ENCODE data around the gene C10orf90. TPM values are rescaled to one million over a fixed set of nuclear protein-coding genes. Genes with fewer than 3 reads are reported as not detected.

Gene C10orf90
- polyA plus RNA-seq, 3 donors: not detected

DNA sequence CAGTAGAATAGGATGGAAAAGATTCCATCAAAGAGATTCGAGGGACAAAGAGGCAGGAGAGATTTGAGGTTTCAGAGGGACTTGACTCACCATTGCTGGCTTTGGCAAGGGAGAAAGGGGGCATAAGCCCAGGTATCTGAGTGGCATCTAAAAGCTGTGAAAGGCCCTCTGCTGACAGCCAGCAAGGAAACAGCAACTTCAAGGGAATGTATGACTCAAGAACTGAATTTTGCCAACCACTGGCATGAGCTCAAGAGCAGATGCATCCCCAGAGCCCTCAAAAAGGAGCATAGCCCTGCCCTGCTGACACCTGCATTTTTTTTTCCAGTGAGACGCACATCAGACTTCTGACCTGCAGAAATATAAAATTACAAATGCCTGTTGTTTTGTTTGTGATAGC, 262.7 kb downstream of the C10orf90 start:
- no peak overlapping the region for H3K27ac ChIP-seq (ENCODE audit: low read depth in 1 of 2, low read length in 2 of 2)
- no peak for DNase-seq
- no peaks in the 10 kb centered on the region for H3K4me1 ChIP-seq (ENCODE audit: control insufficient read depth in 1 of 2, insufficient read depth in 2 of 2, low read length in 2 of 2)
- H3K9ac ChIP-seq (ENCODE audit: insufficient read depth, low read length, poor library complexity, severe bottlenecking): no peak overlapping the region
- no peaks in the 10 kb centered on the region for H3K4me1 Mint-ChIP-seq
- H3K9me3 ChIP-seq (replicated peaks in 1 of 2; ENCODE audit: control insufficient read depth in 1 of 2, insufficient read depth in 1 of 2, low read length in 2 of 2): no peaks in the 10 kb centered on the region
- no peak overlapping the region for H2AFZ ChIP-seq (ENCODE audit: insufficient read depth, low read depth, low read length, poor library complexity, severe bottlenecking)
- intact Hi-C loops (cut with micrococcal nuclease): no loop called here
- 75% methylated on average over 1 of the region's 2 CpGs for WGBS (ENCODE audit: insufficient coverage)
- H3K4me2 ChIP-seq (replicated peaks; ENCODE audit: extremely low read depth, low read length, poor library complexity, severe bottlenecking): no peak overlapping the region
- no peaks in the 10 kb centered on the region for H3K36me3 Mint-ChIP-seq
- H3K27me3 ChIP-seq (ENCODE audit: control insufficient read depth in 2 of 2, insufficient read depth in 2 of 2, low read length in 2 of 2): no peaks in the 10 kb centered on the region
- H3K27me3 Mint-ChIP-seq (ENCODE audit: low read depth in 3 of 3): peaks cover 2 to 8% (median 5%) of the 10 kb centered on the region in 3 donors
- no peak overlapping the region for H3K27ac Mint-ChIP-seq
- no peak overlapping the region for H3K4me3 ChIP-seq (replicated peaks in 1 of 3; ENCODE audit: low read depth in 2 of 3, low read length in 3 of 3)
- peaks cover 0 to 7% (median 1%) of the 10 kb centered on the region in 7 donors for H3K9me3 Mint-ChIP-seq
- TF ChIP-seq, protein P1, sequence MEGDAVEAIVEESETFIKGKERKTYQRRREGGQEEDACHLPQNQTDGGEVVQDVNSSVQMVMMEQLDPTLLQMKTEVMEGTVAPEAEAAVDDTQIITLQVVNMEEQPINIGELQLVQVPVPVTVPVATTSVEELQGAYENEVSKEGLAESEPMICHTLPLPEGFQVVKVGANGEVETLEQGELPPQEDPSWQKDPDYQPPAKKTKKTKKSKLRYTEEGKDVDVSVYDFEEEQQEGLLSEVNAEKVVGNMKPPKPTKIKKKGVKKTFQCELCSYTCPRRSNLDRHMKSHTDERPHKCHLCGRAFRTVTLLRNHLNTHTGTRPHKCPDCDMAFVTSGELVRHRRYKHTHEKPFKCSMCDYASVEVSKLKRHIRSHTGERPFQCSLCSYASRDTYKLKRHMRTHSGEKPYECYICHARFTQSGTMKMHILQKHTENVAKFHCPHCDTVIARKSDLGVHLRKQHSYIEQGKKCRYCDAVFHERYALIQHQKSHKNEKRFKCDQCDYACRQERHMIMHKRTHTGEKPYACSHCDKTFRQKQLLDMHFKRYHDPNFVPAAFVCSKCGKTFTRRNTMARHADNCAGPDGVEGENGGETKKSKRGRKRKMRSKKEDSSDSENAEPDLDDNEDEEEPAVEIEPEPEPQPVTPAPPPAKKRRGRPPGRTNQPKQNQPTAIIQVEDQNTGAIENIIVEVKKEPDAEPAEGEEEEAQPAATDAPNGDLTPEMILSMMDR (IDR thresholded peaks at IDR 0.05): no peak
- H3K36me3 ChIP-seq (replicated peaks in 1 of 2; ENCODE audit: control insufficient read depth in 1 of 2, insufficient read depth in 2 of 2, low read length in 2 of 2): no peaks in the 10 kb centered on the region
- no peaks in the 10 kb centered on the region for H4K20me1 ChIP-seq (ENCODE audit: insufficient read depth, low read length)
- H3K79me2 ChIP-seq (ENCODE audit: insufficient read depth, low read length): no peaks in the 10 kb centered on the region
- H3K4me3 Mint-ChIP-seq: no peak overlapping the region

DNA sequence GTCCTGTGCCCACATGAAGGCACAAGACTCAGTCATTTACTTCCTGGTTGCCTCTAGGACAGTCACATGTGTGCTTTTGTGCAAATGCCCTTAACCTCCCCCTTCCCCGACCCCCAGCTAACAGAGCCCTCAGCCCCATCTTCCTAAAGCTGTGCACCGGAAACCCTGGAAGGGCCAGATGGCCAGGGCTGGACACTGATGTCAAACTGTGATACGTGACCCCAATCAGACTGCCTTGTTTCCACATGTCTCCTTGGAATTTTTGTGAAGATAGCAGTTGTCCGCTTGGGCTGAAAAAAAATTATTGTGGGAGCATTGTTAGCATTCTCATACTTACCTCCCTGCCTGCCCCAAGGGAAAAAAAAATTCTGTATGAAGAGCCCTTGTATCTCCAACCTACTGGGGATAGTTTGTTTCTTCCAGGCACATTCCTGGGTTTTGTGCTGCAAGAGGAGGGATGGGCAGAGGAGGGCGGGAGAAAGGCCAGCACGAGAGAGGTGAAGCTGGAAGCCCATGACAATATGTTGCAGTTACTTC, 265.2 kb downstream of the C10orf90 start:
- no peaks in the 10 kb centered on the region for H4K20me1 ChIP-seq (ENCODE audit: insufficient read depth, low read length)
- TF ChIP-seq, protein P1 (IDR thresholded peaks at IDR 0.05): no peak
- H3K27me3 ChIP-seq (ENCODE audit: control insufficient read depth in 2 of 2, insufficient read depth in 2 of 2, low read length in 2 of 2): no peaks in the 10 kb centered on the region
- no peak overlapping the region for H3K4me3 ChIP-seq (replicated peaks in 1 of 3; ENCODE audit: low read depth in 2 of 3, low read length in 3 of 3)
- no peak overlapping the region for H2AFZ ChIP-seq (ENCODE audit: insufficient read depth, low read depth, low read length, poor library complexity, severe bottlenecking)
- no peaks in the 10 kb centered on the region for H3K36me3 Mint-ChIP-seq
- H3K4me1 Mint-ChIP-seq: no peaks in the 10 kb centered on the region
- no peaks in the 10 kb centered on the region for H3K36me3 ChIP-seq (replicated peaks in 1 of 2; ENCODE audit: control insufficient read depth in 1 of 2, insufficient read depth in 2 of 2, low read length in 2 of 2)
- no peak overlapping the region for H3K4me2 ChIP-seq (replicated peaks; ENCODE audit: extremely low read depth, low read length, poor library complexity, severe bottlenecking)
- intact Hi-C loops (cut with micrococcal nuclease): no loop called here
- no peak for DNase-seq
- no peaks in the 10 kb centered on the region for H3K9me3 ChIP-seq (replicated peaks in 1 of 2; ENCODE audit: control insufficient read depth in 1 of 2, insufficient read depth in 1 of 2, low read length in 2 of 2)
- no peak overlapping the region for H3K4me3 Mint-ChIP-seq
- WGBS (ENCODE audit: insufficient coverage): 95% methylated on average over 2 of the region's 6 CpGs
- peaks cover 2 to 7% (median 6%) of the 10 kb centered on the region in 3 donors for H3K27me3 Mint-ChIP-seq (ENCODE audit: low read depth in 3 of 3)
- H3K9ac ChIP-seq (ENCODE audit: insufficient read depth, low read length, poor library complexity, severe bottlenecking): no peak overlapping the region
- peaks cover 0 to 7% (median 1%) of the 10 kb centered on the region in 7 donors for H3K9me3 Mint-ChIP-seq
- H3K27ac Mint-ChIP-seq: no peak overlapping the region
- H3K4me1 ChIP-seq (ENCODE audit: control insufficient read depth in 1 of 2, insufficient read depth in 2 of 2, low read length in 2 of 2): no peaks in the 10 kb centered on the region
- H3K27ac ChIP-seq (ENCODE audit: low read depth in 1 of 2, low read length in 2 of 2): no peak overlapping the region
- no peaks in the 10 kb centered on the region for H3K79me2 ChIP-seq (ENCODE audit: insufficient read depth, low read length)
